Spleen (tissue), 7 donors: ENCODE results near the gene SYCP2.

Experiments used
- CTCF ChIP-seq, 11 experiments: fragments of 200-600 bp in 7 of 11; fragments of 450-650 bp in 4 of 11; sonication (generic) in 4 of 11; IDR thresholded peaks in 8 of 11; conservative IDR thresholded peaks in 3 of 11; 1 replicate in 7 of 11; 2 replicates in 4 of 11; pipeline versions ENCODE4 v1.4.0 to v1.8.0; 2016 to 2021; ENCODE audit warnings: antibody characterized with exemption in 11 of 11, inconsistent platforms in 4 of 11, mild to moderate bottlenecking in 1 of 11
- POLR2A ChIP-seq, 3 donors: fragments of 450-650 bp; IDR thresholded peaks; one replicate each; pipeline ENCODE4 v1.5.1; 2017; ENCODE audit warnings: antibody characterized with exemption in 3 of 3, mild to moderate bottlenecking in 1 of 3
- POLR2AphosphoS5 ChIP-seq, 3 donors: sonication (generic); formaldehyde crosslinking; IDR thresholded peaks; one replicate each; pipeline ENCODE4 v1.5.1; 2017; ENCODE audit warnings: antibody characterized with exemption in 3 of 3
- donor health status: DM: no; HTN: no; CAD: no; lungs with moderate emphysema.
- donor health status: DM: no; HTN: no; CAD: no.
- donor health status: DM: no; HTN: no; CAD: no.

DNA sequence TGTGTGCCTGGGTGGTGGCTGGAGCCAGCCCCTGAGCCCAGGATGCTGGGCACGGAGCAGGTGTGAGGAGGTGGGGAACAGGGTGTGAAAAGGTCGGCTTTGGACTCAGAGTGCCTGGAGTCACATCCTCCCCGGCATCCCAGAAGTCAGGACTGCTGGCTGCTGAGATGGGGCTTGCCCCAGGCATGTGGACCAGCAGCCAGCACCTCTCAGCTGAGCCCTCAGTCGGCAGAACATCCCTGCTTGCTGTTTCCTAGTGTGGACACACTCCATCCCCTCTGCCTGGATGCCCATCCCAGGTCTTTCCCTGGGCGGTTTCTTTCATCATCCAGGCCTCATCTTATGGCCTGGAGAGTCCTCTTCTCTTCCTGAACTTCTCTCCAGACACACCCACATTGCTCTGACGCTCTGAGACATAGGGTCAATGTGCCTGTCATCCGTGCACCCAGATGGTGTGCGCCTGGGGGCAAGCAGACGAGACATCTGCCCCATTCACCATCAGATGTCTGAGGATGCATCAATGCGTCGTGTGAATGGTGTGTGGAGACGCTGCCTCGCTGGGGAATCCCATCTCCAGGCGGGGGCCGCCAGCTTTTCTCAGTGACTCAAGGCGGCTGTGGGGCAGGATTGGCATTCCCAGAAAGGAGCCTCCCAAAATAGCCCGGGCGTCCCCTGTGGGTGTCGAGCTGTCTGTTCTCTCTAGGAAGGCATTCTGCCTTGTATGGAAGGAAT, 104.2 kb downstream of the SYCP2 start:
- TF ChIP-seq POLR2A (IDR thresholded peaks at IDR 0.05) (no peak), CTCF (IDR thresholded peaks at IDR 0.05 in 8 of 11, conservative IDR thresholded peaks at IDR 0.05 in 3 of 11) (no peak), POLR2AphosphoS5 (IDR thresholded peaks at IDR 0.05) (no peak)
